HepG2 (cell line): Measurements from ENCODE around the gene L3MBTL3.

Source experiments
- ELF4 ChIP-seq: sonication (generic); formaldehyde crosslinking; IDR thresholded peaks from 2 replicates; pipeline ENCODE4 v1.5.0; 2020; ENCODE audit warnings: missing genetic modification reagents, mild to moderate bottlenecking, moderate library complexity, borderline replicate concordance
- MAZ ChIP-seq, 2 experiments: sonication (generic) in 1 of 2; formaldehyde crosslinking in 1 of 2; IDR thresholded peaks; 2 replicates each; pipeline versions ENCODE4 v1.5.0 to v1.6.1; 2012 to 2020; ENCODE audit warnings: low read depth in 2 of 2, mild to moderate bottlenecking in 2 of 2, borderline replicate concordance in 1 of 2, improper control_type of control experiment in 1 of 2, low read length in 1 of 2, missing genetic modification reagents in 1 of 2, moderate library complexity in 1 of 2
- POLR2G ChIP-seq: fragments of 200-400 bp; formaldehyde crosslinking; IDR thresholded peaks from 2 replicates; pipeline ENCODE4 v1.6.1; 2018; ENCODE audit warnings: mild to moderate bottlenecking, low read depth, low read length, moderate library complexity
- ZNF230 ChIP-seq: sonication (generic); formaldehyde crosslinking; IDR thresholded peaks from 2 replicates; pipeline ENCODE4 v1.4.0; 2020; ENCODE audit warnings: mild to moderate bottlenecking, missing genetic modification reagents
- TF ChIP-seq, protein P1 (sequence below): sonication (generic); formaldehyde crosslinking; IDR thresholded peaks from 2 replicates; pipeline ENCODE4 v1.4.0; 2020; ENCODE audit warnings: missing genetic modification reagents
- TF ChIP-seq, protein P2 (sequence below): sonication (generic); formaldehyde crosslinking; IDR thresholded peaks from 2 replicates; pipeline ENCODE4 v1.8.0; 2022; ENCODE audit warnings: low read depth, missing genetic modification reagents
- TF ChIP-seq, protein P3 (sequence below): sonication (generic); formaldehyde crosslinking; IDR thresholded peaks from 2 replicates; pipeline ENCODE4 v1.5.0; 2020; ENCODE audit warnings: mild to moderate bottlenecking, missing genetic modification reagents, moderate library complexity

DNA sequence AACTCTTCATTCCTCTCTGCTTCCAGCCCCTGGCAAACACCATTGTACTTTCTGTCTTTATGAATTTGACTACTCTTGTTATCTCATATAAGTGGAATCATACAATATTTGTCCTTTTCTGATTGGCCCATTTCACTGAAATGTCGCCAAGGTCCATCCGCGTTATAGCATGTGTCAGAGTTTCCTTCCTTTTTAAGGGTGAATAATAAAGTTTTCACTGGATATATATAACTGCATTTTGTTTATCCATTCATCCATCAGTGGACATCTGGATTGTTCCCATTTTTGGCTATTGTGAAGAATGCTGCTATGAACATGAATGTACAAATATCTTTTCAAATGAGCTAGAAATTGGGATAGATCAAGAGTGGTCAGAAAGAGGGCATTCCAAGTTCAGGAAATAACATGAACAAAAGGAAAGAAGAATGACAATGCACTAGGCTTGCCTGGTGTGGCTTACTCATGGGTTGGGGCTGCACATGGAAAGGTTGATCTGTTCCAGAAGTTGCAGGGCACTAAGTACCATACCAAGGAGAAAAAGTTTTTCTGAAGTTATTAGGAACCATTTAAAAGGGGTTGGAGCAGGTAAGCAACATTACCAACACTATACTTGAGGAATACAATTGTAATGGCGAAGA, 10.0 kb upstream of the L3MBTL3 start:
- TF ChIP-seq, protein P1, sequence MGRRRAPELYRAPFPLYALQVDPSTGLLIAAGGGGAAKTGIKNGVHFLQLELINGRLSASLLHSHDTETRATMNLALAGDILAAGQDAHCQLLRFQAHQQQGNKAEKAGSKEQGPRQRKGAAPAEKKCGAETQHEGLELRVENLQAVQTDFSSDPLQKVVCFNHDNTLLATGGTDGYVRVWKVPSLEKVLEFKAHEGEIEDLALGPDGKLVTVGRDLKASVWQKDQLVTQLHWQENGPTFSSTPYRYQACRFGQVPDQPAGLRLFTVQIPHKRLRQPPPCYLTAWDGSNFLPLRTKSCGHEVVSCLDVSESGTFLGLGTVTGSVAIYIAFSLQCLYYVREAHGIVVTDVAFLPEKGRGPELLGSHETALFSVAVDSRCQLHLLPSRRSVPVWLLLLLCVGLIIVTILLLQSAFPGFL (CRISPR knock-in tag), result no peak
- no peak for TF ChIP-seq POLR2G
- TF ChIP-seq, protein P2, sequence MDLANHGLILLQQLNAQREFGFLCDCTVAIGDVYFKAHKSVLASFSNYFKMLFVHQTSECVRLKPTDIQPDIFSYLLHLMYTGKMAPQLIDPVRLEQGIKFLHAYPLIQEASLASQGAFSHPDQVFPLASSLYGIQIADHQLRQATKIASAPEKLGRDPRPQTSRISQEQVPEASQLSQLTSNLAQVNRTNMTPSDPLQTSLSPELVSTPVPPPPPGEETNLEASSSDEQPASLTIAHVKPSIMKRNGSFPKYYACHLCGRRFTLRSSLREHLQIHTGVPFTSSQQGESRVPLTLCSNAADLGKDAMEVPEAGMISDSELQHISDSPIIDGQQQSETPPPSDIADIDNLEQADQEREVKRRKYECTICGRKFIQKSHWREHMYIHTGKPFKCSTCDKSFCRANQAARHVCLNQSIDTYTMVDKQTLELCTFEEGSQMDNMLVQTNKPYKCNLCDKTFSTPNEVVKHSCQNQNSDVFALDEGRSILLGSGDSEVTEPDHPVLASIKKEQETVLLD (CRISPR knock-in tag), result no peak
- TF ChIP-seq ELF4 (CRISPR knock-in tag), result no peak
- TF ChIP-seq, protein P3, sequence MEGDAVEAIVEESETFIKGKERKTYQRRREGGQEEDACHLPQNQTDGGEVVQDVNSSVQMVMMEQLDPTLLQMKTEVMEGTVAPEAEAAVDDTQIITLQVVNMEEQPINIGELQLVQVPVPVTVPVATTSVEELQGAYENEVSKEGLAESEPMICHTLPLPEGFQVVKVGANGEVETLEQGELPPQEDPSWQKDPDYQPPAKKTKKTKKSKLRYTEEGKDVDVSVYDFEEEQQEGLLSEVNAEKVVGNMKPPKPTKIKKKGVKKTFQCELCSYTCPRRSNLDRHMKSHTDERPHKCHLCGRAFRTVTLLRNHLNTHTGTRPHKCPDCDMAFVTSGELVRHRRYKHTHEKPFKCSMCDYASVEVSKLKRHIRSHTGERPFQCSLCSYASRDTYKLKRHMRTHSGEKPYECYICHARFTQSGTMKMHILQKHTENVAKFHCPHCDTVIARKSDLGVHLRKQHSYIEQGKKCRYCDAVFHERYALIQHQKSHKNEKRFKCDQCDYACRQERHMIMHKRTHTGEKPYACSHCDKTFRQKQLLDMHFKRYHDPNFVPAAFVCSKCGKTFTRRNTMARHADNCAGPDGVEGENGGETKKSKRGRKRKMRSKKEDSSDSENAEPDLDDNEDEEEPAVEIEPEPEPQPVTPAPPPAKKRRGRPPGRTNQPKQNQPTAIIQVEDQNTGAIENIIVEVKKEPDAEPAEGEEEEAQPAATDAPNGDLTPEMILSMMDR (CRISPR knock-in tag), result no peak
- TF ChIP-seq ZNF230, result no peak
- TF ChIP-seq MAZ (IDR thresholded peaks at IDR 0.05; ENCODE audit: borderline replicate concordance, low read depth, low read length), result no peak
- TF ChIP-seq MAZ (CRISPR knock-in tag; IDR thresholded peaks at IDR 0.05; ENCODE audit: low read depth), result no peak
